ENCODE results near the gene CRIM1.

The CRIM1 gene

GRCh38 chr2:36385603-36386002, 30.0 kb downstream of the CRIM1 start:
- Histone ChIP-seq H3K27me3 (ENCODE audit: insufficient read depth, low read length, poor library complexity, severe bottlenecking) (no peaks in the 10 kb centered on the region), H3K4me2 (ENCODE audit: low read depth, low read length, poor library complexity, severe bottlenecking) (no peak overlapping the region), H3K4me3 (ENCODE audit: low read length, poor library complexity, severe bottlenecking) (no peak overlapping the region), H3F3A (ENCODE audit: low read depth) (no peaks in the 10 kb centered on the region), H3K9me3 (ENCODE audit: insufficient read depth, low read depth, low read length) (no peaks in the 10 kb centered on the region), H3K9ac (ENCODE audit: low read depth, low read length, poor library complexity, severe bottlenecking) (no peak overlapping the region), H3K4me1 (ENCODE audit: insufficient read depth, low read length, poor library complexity, severe bottlenecking) (peaks cover 3% of the 10 kb centered on the region), H3K79me2 (ENCODE audit: insufficient read depth, low read length) (no peaks in the 10 kb centered on the region), H3K36me3 (ENCODE audit: insufficient read depth, low read length) (no peaks in the 10 kb centered on the region), H2AFZ (ENCODE audit: low read length) (no peak overlapping the region), H3K9me2 (replicated peaks; ENCODE audit: low read depth, low read length) (no peaks in the 10 kb centered on the region), H4K20me1 (ENCODE audit: insufficient read depth, low read length, poor library complexity, severe bottlenecking) (no peaks in the 10 kb centered on the region)
- no peak for TF ChIP-seq EZH2phosphoT487 (IDR thresholded peaks at IDR 0.05; ENCODE audit: borderline replicate concordance)
- TF ChIP-seq CTCF (conservative IDR thresholded peaks at IDR 0.05; ENCODE audit: low read length) = no peak

- Histone ChIP-seq H4K20me1 (ENCODE audit: insufficient read depth, low read length, poor library complexity, severe bottlenecking) (no peaks in the 10 kb centered on the region), H2AFZ (ENCODE audit: low read length) (no peak overlapping the region), H3K36me3 (ENCODE audit: insufficient read depth, low read length) (no peaks in the 10 kb centered on the region), H3K9me2 (replicated peaks; ENCODE audit: low read depth, low read length) (no peaks in the 10 kb centered on the region), H3K27me3 (ENCODE audit: insufficient read depth, low read length, poor library complexity, severe bottlenecking) (no peaks in the 10 kb centered on the region), H3K9me3 (ENCODE audit: insufficient read depth, low read depth, low read length) (no peaks in the 10 kb centered on the region), H3K4me1 (ENCODE audit: insufficient read depth, low read length, poor library complexity, severe bottlenecking) (peaks cover 3% of the 10 kb centered on the region), H3K4me3 (ENCODE audit: low read length, poor library complexity, severe bottlenecking) (no peak overlapping the region), H3K79me2 (ENCODE audit: insufficient read depth, low read length) (no peaks in the 10 kb centered on the region), H3K4me2 (ENCODE audit: low read depth, low read length, poor library complexity, severe bottlenecking) (no peak overlapping the region), H3K9ac (ENCODE audit: low read depth, low read length, poor library complexity, severe bottlenecking) (no peak overlapping the region), H3F3A (ENCODE audit: low read depth) (no peaks in the 10 kb centered on the region)
- TF ChIP-seq EZH2phosphoT487 (IDR thresholded peaks at IDR 0.05; ENCODE audit: borderline replicate concordance) (no peak), CTCF (conservative IDR thresholded peaks at IDR 0.05; ENCODE audit: low read length) (no peak)
These were observed 31.8 kb downstream of the CRIM1 start for GRCh38 chr2:36387258-36387916.

- no peaks in the 10 kb centered on the region for H3K79me2 ChIP-seq (ENCODE audit: insufficient read depth, low read length)
- TF ChIP-seq EZH2phosphoT487 (IDR thresholded peaks at IDR 0.05; ENCODE audit: borderline replicate concordance) (no peak), CTCF (conservative IDR thresholded peaks at IDR 0.05; ENCODE audit: low read length) (no peak)
- H3K9me2 ChIP-seq (replicated peaks; ENCODE audit: low read depth, low read length) = no peaks in the 10 kb centered on the region
- no peak overlapping the region for H3K9ac ChIP-seq (ENCODE audit: low read depth, low read length, poor library complexity, severe bottlenecking)
- H3K4me2 ChIP-seq (ENCODE audit: low read depth, low read length, poor library complexity, severe bottlenecking) = no peak overlapping the region
- H3K4me3 ChIP-seq (ENCODE audit: low read length, poor library complexity, severe bottlenecking) = no peak overlapping the region
- peaks cover 3% of the 10 kb centered on the region for H3K4me1 ChIP-seq (ENCODE audit: insufficient read depth, low read length, poor library complexity, severe bottlenecking)
- no peaks in the 10 kb centered on the region for H3K9me3 ChIP-seq (ENCODE audit: insufficient read depth, low read depth, low read length)
- H2AFZ ChIP-seq (ENCODE audit: low read length) = no peak overlapping the region
- H3F3A ChIP-seq (ENCODE audit: low read depth) = no peaks in the 10 kb centered on the region
- no peaks in the 10 kb centered on the region for H3K36me3 ChIP-seq (ENCODE audit: insufficient read depth, low read length)
- H4K20me1 ChIP-seq (ENCODE audit: insufficient read depth, low read length, poor library complexity, severe bottlenecking) = no peaks in the 10 kb centered on the region
- no peaks in the 10 kb centered on the region for H3K27me3 ChIP-seq (ENCODE audit: insufficient read depth, low read length, poor library complexity, severe bottlenecking)
These were observed 32.9 kb downstream of the CRIM1 start for GRCh38 chr2:36388472-36388871.

Data from Loucy (cell line).